ENCODE results near the gene FAR2.

Gene FAR2

DNA sequence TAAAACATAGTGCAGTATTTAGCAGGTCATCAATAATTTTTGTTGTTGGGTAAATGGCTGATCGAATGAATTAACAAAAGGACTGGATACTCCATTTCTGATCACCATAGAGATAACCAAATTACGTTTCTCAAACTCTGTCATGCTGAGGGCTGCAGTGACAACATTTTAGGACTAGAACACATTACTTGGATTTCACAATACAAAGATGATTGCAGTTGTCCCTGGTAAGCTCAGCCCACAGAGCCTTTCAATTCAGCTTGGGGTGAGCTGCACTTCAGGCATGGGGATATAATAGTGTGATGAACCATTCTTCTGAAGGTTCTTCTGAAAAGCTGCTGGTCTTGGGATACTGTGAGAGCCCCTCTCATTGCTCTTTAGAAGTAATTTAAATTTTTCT lies 74.3 kb downstream of the FAR2 start:
- no peak for TF ChIP-seq CTCF (IDR thresholded peaks at IDR 0.05; ENCODE audit: borderline replicate concordance, control extremely low read depth, extremely low read depth, insufficient read depth, missing control alignments)
- in situ Hi-C loops (cut with MboI; ENCODE audit: low sequenced_read_pairs, unreplicated experiment): no loop called here
- DNase-seq (ENCODE audit: low spot score): no peak

GRCh38 chr12:29223956-29224543 lies 75.0 kb downstream of the FAR2 start:
- DNase-seq (ENCODE audit: low spot score): no peak
- no peak for TF ChIP-seq CTCF (IDR thresholded peaks at IDR 0.05; ENCODE audit: borderline replicate concordance, control extremely low read depth, extremely low read depth, insufficient read depth, missing control alignments)
- in situ Hi-C loops (cut with MboI; ENCODE audit: low sequenced_read_pairs, unreplicated experiment): no loop called here

GRCh38 chr12:29224572-29224971 lies 75.5 kb downstream of the FAR2 start:
- TF ChIP-seq CTCF (IDR thresholded peaks at IDR 0.05; ENCODE audit: borderline replicate concordance, control extremely low read depth, extremely low read depth, insufficient read depth, missing control alignments): no peak
- in situ Hi-C loops (cut with MboI; ENCODE audit: low sequenced_read_pairs, unreplicated experiment): no loop called here
- DNase-seq (ENCODE audit: low spot score): no peak

DNA sequence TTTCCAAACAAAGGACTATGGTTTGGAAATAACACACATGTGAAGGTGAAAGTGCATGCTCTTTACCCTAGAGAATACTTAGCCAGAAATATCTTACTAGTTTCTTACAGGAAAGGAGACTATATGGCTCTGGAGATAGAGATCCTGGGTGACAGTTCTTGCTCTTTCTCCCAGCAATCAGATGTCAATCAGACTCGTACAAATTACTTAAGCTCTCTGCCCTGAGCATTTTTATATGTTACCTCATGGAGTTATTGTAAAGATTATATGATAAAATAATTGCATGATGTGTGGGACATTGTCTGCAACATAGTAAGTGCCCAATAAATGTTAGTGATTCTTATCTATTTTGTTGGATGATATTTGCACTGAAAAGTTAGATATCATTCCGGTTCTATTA lies 76.8 kb downstream of the FAR2 start:
- DNase-seq (ENCODE audit: low spot score): no peak
- in situ Hi-C loops (cut with MboI; ENCODE audit: low sequenced_read_pairs, unreplicated experiment): no loop called here
- TF ChIP-seq CTCF (IDR thresholded peaks at IDR 0.05; ENCODE audit: borderline replicate concordance, control extremely low read depth, extremely low read depth, insufficient read depth, missing control alignments): no peak

GRCh38 chr12:29226616-29227015 lies 77.5 kb downstream of the FAR2 start:
- in situ Hi-C loops (cut with MboI; ENCODE audit: low sequenced_read_pairs, unreplicated experiment): no loop called here
- no peak for DNase-seq (ENCODE audit: low spot score)
- TF ChIP-seq CTCF (IDR thresholded peaks at IDR 0.05; ENCODE audit: borderline replicate concordance, control extremely low read depth, extremely low read depth, insufficient read depth, missing control alignments): no peak

DNA sequence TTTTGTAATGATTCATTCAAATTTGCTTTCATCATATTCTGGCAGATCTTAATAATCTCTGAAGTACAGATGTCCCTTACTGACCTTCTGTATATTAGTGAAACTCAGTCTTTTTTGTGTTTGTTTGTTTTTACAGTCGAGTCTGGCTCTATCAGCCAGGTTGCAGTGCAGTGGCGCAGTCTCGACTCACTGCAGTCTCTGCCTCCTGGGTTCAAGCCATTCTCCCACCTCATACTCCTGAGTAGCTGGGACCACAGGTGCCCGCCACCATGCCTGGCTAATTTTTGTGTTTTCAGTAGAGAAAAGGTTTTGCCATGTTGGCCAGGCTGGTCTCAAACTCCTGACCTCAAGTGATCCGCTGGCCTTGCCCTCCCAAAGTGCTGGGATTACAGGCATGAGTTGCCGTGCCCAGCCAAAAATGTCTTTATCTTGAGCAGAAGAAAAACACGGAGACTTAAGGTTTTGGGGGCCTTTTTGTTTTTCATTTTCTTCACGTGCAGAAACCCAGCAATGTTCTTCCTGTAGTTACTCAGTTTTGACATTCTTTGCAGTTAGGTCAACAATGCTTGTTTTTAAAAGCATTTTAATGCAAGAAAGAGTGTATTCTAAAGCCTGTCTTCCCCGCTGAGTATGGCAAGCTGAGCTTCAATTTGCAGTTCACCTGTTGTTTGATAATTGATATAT lies 79.5 kb downstream of the FAR2 start:
- in situ Hi-C loops (cut with MboI; ENCODE audit: low sequenced_read_pairs, unreplicated experiment): no loop called here
- TF ChIP-seq CTCF (IDR thresholded peaks at IDR 0.05; ENCODE audit: borderline replicate concordance, control extremely low read depth, extremely low read depth, insufficient read depth, missing control alignments): no peak
- no peak for DNase-seq (ENCODE audit: low spot score)

All from GM13976 (cell line).